Measurements from ENCODE around the gene CASKIN1. TPM values are rescaled to one million over a fixed set of nuclear protein-coding genes. Genes with fewer than 3 reads are reported as not detected.

CASKIN1 gene
- total and polyA plus RNA-seq, 10 of the 15 experiments (the other 5 are each of a cell fraction or from before 2014, with no cell fraction given), result 0.03 to 0.33 (median 0.11) TPM; not detected in 5

- no peak for TF ChIP-seq ATF2 (IDR thresholded peaks at IDR 0.05; ENCODE audit: low read length)
- TF ChIP-seq ESRRA (IDR thresholded peaks at IDR 0.05; ENCODE audit: low read length), result peak; percentile 65
- peak; percentile 86 for TF ChIP-seq MXI1 (IDR thresholded peaks at IDR 0.05; ENCODE audit: low read depth, low read length)
- TF ChIP-seq HDAC2 (IDR thresholded peaks at IDR 0.05), result no peak
- no peak for TF ChIP-seq MTA3 (IDR thresholded peaks at IDR 0.05; ENCODE audit: borderline replicate concordance, low read length)
- no peak for TF ChIP-seq FOXM1 (IDR thresholded peaks at IDR 0.05; ENCODE audit: low read depth, low read length)
- TF ChIP-seq EP300 (IDR thresholded peaks at IDR 0.05; ENCODE audit: borderline replicate concordance in 1 of 2, control insufficient read depth in 1 of 2, low read depth in 2 of 2, low read length in 2 of 2), result 0 out of 4 replicates have a peak, but pooled peaks of 1 of the 2 experiments have one; percentile 10
- TF ChIP-seq BMI1 (IDR thresholded peaks at IDR 0.05; ENCODE audit: borderline replicate concordance), result no peak
- TF ChIP-seq NBN (IDR thresholded peaks at IDR 0.05), result peak; percentile 70
- TF ChIP-seq EGR1 (IDR thresholded peaks at IDR 0.05; ENCODE audit: borderline replicate concordance in 1 of 2, low read depth in 2 of 2, low read length in 2 of 2), result peak in 1 of 2 experiments; percentile 62; a peak in 2 of 3 replicates
- TF ChIP-seq IRF4 (IDR thresholded peaks at IDR 0.05; ENCODE audit: low read depth, low read length), result no peak
- TF ChIP-seq SIX5 (IDR thresholded peaks at IDR 0.05; ENCODE audit: low read depth, low read length, severe bottlenecking), result peak; percentile 96
- peak; percentile 93 for TF ChIP-seq TARDBP (IDR thresholded peaks at IDR 0.05; ENCODE audit: borderline replicate concordance)
- TF ChIP-seq SMAD1 (IDR thresholded peaks at IDR 0.05; ENCODE audit: low read depth, partially characterized antibody), result peak; percentile 91
- peak; percentile 99 for TF ChIP-seq TAF1 (IDR thresholded peaks at IDR 0.05; ENCODE audit: borderline replicate concordance, low read depth, low read length)
- TF ChIP-seq CREM (IDR thresholded peaks at IDR 0.05; ENCODE audit: low read depth), result peak; percentile 95
- TF ChIP-seq POLR2A (IDR thresholded peaks at IDR 0.05; ENCODE audit: low read depth, low read length), result peak; percentile 100
- TF ChIP-seq PRDM15 (CRISPR knock-in tag; IDR thresholded peaks at IDR 0.05), result 0 out of 2 replicates have a peak, but pooled peaks have one; percentile 49
- no peak for TF ChIP-seq RAD51 (IDR thresholded peaks at IDR 0.05)
- no peak for TF ChIP-seq KAT2A (conservative IDR thresholded peaks at IDR 0.05; ENCODE audit: control insufficient read depth, low read depth, low read length)
- TF ChIP-seq STAT3 (IDR thresholded peaks at IDR 0.05; ENCODE audit: low read depth, low read length), result no peak
- no peak for TF ChIP-seq RFX5 (IDR thresholded peaks at IDR 0.05; ENCODE audit: low read depth, low read length)
- TF ChIP-seq SP1 (IDR thresholded peaks at IDR 0.05; ENCODE audit: low read depth, low read length), result peak; percentile 95
Observed at GRCh38 chr16:2155091-2155950, 41.1 kb downstream of the CASKIN1 start, which contains the start of gene TRAF7 (continued).
